Epithelial cell of esophagus (primary cell): ENCODE results near the gene GNAT2.

Experiments used
- DNase-seq: peaks from one replicate; pipeline ENCODE4 v3.0.0; 2010; ENCODE audit warnings: low read depth
- H3K4me3 ChIP-seq: 2 replicates; pipeline ENCODE4 v1.5.1; 2011; ENCODE audit warnings: mild to moderate bottlenecking, low read length, control low read depth
- TF ChIP-seq, protein P1 (sequence below): IDR thresholded peaks from 2 replicates; pipeline ENCODE4 v1.5.1; 2011; ENCODE audit warnings: low read depth, mild to moderate bottlenecking, low read length, control low read depth, inconsistent platforms; ENCODE audit not compliant: insufficient read depth; ENCODE audit errors: missing control alignments

Gene GNAT2

DNA sequence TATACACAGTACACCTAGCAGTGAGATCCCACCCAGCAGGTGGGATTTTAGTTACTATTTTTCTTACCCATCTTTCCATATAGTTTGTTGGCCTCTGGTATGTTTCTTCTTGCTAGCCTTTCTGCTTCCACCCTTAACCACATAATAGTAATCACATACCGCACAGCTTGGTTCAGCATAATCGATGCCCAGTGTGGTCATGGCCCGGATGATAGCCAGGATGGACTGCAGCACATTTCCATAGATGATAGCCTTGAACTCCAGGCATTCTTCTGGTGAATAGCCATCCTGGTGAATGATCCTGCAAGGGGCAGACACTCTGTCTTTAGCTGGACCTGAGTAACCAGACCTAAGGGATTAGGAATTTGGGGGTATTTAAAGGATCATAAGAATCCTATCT is 9.5 kb downstream of the GNAT2 start:
- H3K4me3 ChIP-seq = no peak overlapping the region
- no peak for DNase-seq
- TF ChIP-seq, protein P1, sequence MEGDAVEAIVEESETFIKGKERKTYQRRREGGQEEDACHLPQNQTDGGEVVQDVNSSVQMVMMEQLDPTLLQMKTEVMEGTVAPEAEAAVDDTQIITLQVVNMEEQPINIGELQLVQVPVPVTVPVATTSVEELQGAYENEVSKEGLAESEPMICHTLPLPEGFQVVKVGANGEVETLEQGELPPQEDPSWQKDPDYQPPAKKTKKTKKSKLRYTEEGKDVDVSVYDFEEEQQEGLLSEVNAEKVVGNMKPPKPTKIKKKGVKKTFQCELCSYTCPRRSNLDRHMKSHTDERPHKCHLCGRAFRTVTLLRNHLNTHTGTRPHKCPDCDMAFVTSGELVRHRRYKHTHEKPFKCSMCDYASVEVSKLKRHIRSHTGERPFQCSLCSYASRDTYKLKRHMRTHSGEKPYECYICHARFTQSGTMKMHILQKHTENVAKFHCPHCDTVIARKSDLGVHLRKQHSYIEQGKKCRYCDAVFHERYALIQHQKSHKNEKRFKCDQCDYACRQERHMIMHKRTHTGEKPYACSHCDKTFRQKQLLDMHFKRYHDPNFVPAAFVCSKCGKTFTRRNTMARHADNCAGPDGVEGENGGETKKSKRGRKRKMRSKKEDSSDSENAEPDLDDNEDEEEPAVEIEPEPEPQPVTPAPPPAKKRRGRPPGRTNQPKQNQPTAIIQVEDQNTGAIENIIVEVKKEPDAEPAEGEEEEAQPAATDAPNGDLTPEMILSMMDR = no peak

DNA sequence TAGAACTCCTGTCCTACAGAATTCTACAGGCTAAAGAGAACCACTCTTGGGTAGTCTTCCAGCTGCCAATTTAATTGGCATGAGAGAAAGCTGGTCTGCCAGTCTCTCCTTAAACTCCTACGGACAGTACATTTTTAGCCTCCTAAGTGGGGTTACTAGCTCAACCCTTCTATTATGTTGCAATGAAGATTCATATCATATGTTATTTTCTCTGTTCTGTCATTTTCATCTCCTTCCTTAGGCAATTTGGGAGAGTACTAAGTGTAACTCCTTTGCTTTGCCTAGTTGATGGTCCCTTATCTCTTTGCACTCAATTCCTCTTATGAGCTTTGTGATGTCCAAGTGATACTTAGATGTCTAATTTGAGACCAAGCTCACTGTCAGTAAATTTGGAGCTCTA is 14.0 kb downstream of the GNAT2 start:
- TF ChIP-seq, protein P1 = no peak

DNA sequence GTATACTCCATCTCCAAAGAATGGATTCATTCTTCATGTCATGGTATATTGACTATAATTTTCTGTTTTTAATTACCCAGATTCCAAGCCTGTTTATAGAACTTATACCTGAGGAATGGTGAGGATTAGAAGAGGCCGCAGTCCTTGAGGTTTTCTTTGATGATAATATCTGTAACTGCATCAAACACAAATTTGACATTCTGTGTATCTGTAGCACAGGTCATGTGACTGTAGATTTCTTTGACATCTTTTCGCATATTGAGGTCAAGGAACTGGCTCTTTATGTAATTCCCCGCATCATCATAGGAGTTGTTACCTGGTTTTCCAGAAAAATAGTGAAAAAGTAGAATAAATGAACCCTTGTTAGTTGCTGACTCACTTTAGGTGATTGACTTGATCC is 16.2 kb downstream of the GNAT2 start:
- no peak for DNase-seq
- TF ChIP-seq, protein P1 = no peak
- no peak overlapping the region for H3K4me3 ChIP-seq

More for the DNA sequence above, 14.0 kb downstream of the GNAT2 start:
- H3K4me3 ChIP-seq = no peak overlapping the region
- DNase-seq = no peak

DNA sequence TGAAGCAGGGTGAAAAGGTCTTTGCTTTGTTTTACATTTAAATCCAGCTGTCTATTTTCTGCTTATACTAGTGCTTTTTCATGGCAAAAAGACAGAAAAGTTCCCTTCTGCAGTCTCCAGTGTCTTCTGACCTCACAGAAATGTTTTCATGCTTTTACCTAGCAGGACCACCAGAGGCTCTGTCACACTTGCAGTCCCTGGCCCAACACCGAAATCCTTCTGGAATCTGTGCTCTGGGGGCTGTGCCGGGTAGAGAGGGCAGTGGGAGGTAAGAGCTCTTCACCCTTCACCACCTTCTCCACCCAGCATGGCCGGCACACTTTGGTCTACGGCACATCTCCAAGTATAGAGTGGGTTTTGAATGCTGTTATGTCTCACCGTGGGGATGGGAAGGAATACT is 20.8 kb downstream of the GNAT2 start:
- no peak for DNase-seq
- TF ChIP-seq, protein P1 = no peak
- no peak overlapping the region for H3K4me3 ChIP-seq

DNA sequence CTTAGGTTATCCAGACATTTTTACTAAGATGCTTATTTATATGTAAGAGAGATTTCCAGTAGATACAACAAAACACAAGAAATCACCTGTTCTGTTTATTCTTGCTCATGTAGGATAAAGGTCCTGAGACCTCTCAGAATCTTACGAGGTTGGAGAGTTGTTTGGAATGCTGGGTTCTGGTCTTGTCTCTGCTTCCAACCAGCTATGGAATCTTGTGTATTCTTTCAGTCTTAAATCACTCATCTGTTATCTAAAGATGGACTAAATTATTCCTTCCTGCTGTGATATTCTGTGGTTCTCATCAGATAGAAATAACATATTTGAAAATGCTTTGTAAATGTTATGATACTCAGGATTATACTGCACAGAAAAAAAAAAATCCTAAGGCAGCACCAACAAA is 21.3 kb downstream of the GNAT2 start:
- H3K4me3 ChIP-seq = no peak overlapping the region
- TF ChIP-seq, protein P1 = no peak
- DNase-seq = no peak

DNA sequence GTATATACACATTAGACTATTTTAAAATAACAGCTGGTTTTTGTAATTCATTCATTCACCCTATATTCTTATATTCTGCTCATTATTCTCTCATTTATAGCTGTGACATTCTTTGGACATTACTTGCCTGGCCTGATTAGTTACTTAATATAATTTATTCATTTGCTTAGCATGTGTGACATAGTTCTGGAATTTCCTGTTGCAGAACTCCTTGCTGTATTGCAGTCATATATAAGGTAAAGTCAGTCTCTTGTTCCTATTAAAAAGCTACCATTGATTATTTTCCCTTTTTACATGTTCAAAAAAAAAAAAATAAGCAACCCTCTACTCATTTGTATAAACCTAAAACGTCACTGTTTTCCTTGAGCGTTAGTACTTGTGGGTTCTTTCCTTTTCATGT is 23.9 kb downstream of the GNAT2 start:
- DNase-seq = peak; percentile 79
- TF ChIP-seq, protein P1 = no peak
- H3K4me3 ChIP-seq = no peak overlapping the region

DNA sequence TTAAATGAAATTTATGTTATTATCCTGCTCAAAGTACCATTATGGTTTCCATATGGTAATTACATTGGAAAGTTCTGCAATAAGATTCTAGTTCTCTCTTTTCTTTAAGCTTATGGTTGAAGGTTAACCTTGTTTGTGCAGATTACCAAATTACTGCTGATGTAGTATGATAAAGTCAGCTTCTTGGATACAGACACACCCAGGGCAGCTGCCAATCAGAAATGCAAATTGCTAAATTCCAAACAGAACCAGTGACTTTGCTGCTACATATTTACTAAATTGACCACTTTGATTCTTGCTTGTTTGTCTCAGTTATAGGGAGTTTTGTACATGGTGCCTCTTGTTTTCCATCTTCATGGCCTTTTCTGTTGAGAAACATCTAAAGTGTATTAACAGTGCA is 26.5 kb downstream of the GNAT2 start:
- DNase-seq = no peak
- no peak overlapping the region for H3K4me3 ChIP-seq
- TF ChIP-seq, protein P1 = no peak
